Measurements from ENCODE around the gene FAM151B. TPM values are rescaled to one million over a fixed set of nuclear protein-coding genes. Genes with fewer than 3 reads are reported as not detected.
"Not testable (repeated sequence)": the region's sequence is repeated elsewhere in the genome, so short reads cannot be mapped to it uniquely, and the experiment has no call there.

The FAM151B gene
- total RNA-seq, 1 experiment from 2014 or later: 2.0 TPM

- DNase-seq: no peak
- Mint-ChIP-seq H3K9me3 (ENCODE audit: low read depth, unreplicated experiment) (no peaks in the 10 kb centered on the region), H3K27ac (ENCODE audit: unreplicated experiment) (peak overlapping the region; percentile 78), H3K4me3 (ENCODE audit: low read depth, unreplicated experiment) (no peak overlapping the region), H3K4me1 (ENCODE audit: low read depth, unreplicated experiment) (peaks cover 40% of the 10 kb centered on the region), H3K36me3 (ENCODE audit: insufficient read depth, unreplicated experiment) (peaks cover 35% of the 10 kb centered on the region), H3K27me3 (ENCODE audit: unreplicated experiment) (no peaks in the 10 kb centered on the region)
- intact Hi-C loops (cut with micrococcal nuclease; ENCODE audit: unreplicated experiment): loop anchor here (5.0 kb wide), 1 partner anchor 75 kb away; no protein-coding TSS in a partner anchor
- TF ChIP-seq, protein P1, sequence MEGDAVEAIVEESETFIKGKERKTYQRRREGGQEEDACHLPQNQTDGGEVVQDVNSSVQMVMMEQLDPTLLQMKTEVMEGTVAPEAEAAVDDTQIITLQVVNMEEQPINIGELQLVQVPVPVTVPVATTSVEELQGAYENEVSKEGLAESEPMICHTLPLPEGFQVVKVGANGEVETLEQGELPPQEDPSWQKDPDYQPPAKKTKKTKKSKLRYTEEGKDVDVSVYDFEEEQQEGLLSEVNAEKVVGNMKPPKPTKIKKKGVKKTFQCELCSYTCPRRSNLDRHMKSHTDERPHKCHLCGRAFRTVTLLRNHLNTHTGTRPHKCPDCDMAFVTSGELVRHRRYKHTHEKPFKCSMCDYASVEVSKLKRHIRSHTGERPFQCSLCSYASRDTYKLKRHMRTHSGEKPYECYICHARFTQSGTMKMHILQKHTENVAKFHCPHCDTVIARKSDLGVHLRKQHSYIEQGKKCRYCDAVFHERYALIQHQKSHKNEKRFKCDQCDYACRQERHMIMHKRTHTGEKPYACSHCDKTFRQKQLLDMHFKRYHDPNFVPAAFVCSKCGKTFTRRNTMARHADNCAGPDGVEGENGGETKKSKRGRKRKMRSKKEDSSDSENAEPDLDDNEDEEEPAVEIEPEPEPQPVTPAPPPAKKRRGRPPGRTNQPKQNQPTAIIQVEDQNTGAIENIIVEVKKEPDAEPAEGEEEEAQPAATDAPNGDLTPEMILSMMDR (IDR thresholded peaks at IDR 0.05; ENCODE audit: unreplicated experiment): no peak
- CTCF ChIA-PET: no interaction called here
- BruUV-seq (replicated peaks): no TSS peak
Observed at GRCh38 chr5:80492741-80493140, 4.8 kb downstream of the FAM151B start.

DNA sequence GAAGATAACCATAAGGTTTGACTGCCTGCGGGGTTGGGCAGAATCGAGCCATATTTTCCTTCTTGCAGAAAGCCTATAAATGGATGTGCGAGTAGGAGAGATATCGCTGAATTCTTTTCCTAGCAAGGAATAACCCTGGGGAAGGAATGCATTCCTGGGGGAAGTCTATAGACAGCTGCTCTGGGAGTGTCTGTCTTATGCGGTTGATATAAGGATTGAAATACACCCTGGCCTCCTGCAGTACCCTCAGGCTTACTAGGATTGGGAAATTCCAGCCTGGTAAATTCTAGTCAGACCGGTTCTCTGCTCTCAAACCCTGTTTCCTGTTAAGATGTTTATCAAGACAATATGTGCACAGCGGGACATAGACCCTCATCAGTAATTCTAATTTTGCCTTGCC lies 5.5 kb downstream of the FAM151B start:
- DNase-seq: peak; percentile 67
- Mint-ChIP-seq H3K4me3 (ENCODE audit: low read depth, unreplicated experiment) (peak overlapping the region; percentile 42), H3K27ac (ENCODE audit: unreplicated experiment) (peak overlapping the region; percentile 78), H3K36me3 (ENCODE audit: insufficient read depth, unreplicated experiment) (peaks cover 28% of the 10 kb centered on the region), H3K4me1 (ENCODE audit: low read depth, unreplicated experiment) (peaks cover 40% of the 10 kb centered on the region)
- H3K9me3 Mint-ChIP-seq (ENCODE audit: low read depth, unreplicated experiment); H3K27me3 Mint-ChIP-seq (ENCODE audit: unreplicated experiment); BruUV-seq (replicated peaks): not testable (repeated sequence)
- CTCF ChIA-PET: interaction anchor here (1.2 kb wide), 1 partner anchor 12 kb away, joined by 3 read pairs; no protein-coding TSS in a partner anchor
- intact Hi-C loops (cut with micrococcal nuclease; ENCODE audit: unreplicated experiment): loop anchor here (5.0 kb wide), 1 partner anchor 74 kb away; no protein-coding TSS in a partner anchor

- intact Hi-C loops (cut with micrococcal nuclease; ENCODE audit: unreplicated experiment): no loop called here
- H3K36me3 Mint-ChIP-seq (ENCODE audit: insufficient read depth, unreplicated experiment): peaks cover 6% of the 10 kb centered on the region
- BruUV-seq (replicated peaks): no TSS peak
- no peak overlapping the region for H3K4me3 Mint-ChIP-seq (ENCODE audit: low read depth, unreplicated experiment)
- no peak overlapping the region for H3K27ac Mint-ChIP-seq (ENCODE audit: unreplicated experiment)
- no peak for DNase-seq
- no peaks in the 10 kb centered on the region for H3K9me3 Mint-ChIP-seq (ENCODE audit: low read depth, unreplicated experiment)
- TF ChIP-seq, protein P1 (IDR thresholded peaks at IDR 0.05; ENCODE audit: unreplicated experiment): no peak
- H3K27me3 Mint-ChIP-seq (ENCODE audit: unreplicated experiment): no peaks in the 10 kb centered on the region
- peaks cover 24% of the 10 kb centered on the region for H3K4me1 Mint-ChIP-seq (ENCODE audit: low read depth, unreplicated experiment)
- CTCF ChIA-PET: no interaction called here
Observed at GRCh38 chr5:80495891-80496290, 8.0 kb downstream of the FAM151B start.

DNA sequence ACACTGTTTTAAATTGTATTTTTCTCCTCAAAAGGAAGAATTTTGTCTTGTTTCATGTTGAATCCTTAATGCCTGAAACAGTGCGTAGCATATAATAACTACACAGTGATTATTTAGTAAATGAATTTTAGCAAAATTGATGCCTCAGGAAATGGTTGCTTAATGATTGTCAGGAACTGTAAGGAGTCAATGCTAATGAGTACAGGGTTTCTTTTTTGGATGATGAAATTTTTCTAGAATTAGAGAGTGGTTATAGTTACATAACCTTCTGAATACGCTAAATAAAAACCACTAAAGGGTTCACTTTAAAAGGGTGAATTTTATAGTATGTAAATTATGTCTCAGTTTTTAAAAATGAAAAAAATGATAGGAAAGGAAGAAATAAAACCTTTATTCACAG lies 14.9 kb downstream of the FAM151B start:
- Mint-ChIP-seq H3K27ac (ENCODE audit: unreplicated experiment) (peak overlapping the region; percentile 61), H3K36me3 (ENCODE audit: insufficient read depth, unreplicated experiment) (no peaks in the 10 kb centered on the region), H3K9me3 (ENCODE audit: low read depth, unreplicated experiment) (no peaks in the 10 kb centered on the region), H3K4me3 (ENCODE audit: low read depth, unreplicated experiment) (no peak overlapping the region), H3K4me1 (ENCODE audit: low read depth, unreplicated experiment) (peaks cover 10% of the 10 kb centered on the region), H3K27me3 (ENCODE audit: unreplicated experiment) (no peaks in the 10 kb centered on the region)
- TF ChIP-seq, protein P1 (IDR thresholded peaks at IDR 0.05; ENCODE audit: unreplicated experiment): no peak
- BruUV-seq (replicated peaks): no TSS peak
- CTCF ChIA-PET: interaction anchor here (1.4 kb wide), 1 partner anchor 15 kb away, joined by 3 read pairs; the partner anchor contains the start of gene FAM151B
- intact Hi-C loops (cut with micrococcal nuclease; ENCODE audit: unreplicated experiment): no loop called here
- no peak for DNase-seq

GRCh38 chr5:80503641-80504040 lies 15.7 kb downstream of the FAM151B start:
- Mint-ChIP-seq H3K36me3 (ENCODE audit: insufficient read depth, unreplicated experiment) (no peaks in the 10 kb centered on the region), H3K27ac (ENCODE audit: unreplicated experiment) (peak overlapping the region; percentile 61), H3K27me3 (ENCODE audit: unreplicated experiment) (no peaks in the 10 kb centered on the region), H3K4me1 (ENCODE audit: low read depth, unreplicated experiment) (peaks cover 10% of the 10 kb centered on the region), H3K9me3 (ENCODE audit: low read depth, unreplicated experiment) (no peaks in the 10 kb centered on the region), H3K4me3 (ENCODE audit: low read depth, unreplicated experiment) (no peak overlapping the region)
- TF ChIP-seq, protein P1 (IDR thresholded peaks at IDR 0.05; ENCODE audit: unreplicated experiment): no peak
- BruUV-seq (replicated peaks): no TSS peak
- DNase-seq: no peak
- intact Hi-C loops (cut with micrococcal nuclease; ENCODE audit: unreplicated experiment): no loop called here
- CTCF ChIA-PET: interaction anchor here (0.5 to 1.4 kb wide), 2 partner anchors 16 to 56 kb away, joined by 3 read pairs; partner anchors contain the start of gene FAM151B
